HCT116 (cell line): Measurements from ENCODE around the gene FARSA. TPM values are rescaled to one million over a fixed set of nuclear protein-coding genes. Genes with fewer than 3 reads are reported as not detected.

Experiments
- ATAC-seq: fragments of 200-7000 bp; cut with Tn5 transposase; 2 replicates; pipeline ENCODE4 v1.9.1; 2020; ENCODE audit warnings: mild to moderate bottlenecking, moderate library complexity
- BruUV-seq: library from RNA; stranded (reverse); fragments of 400-500 nt; replicated peaks from 2 replicates; lab custom pipeline; 2021; lab: Mats Ljungman, UMichigan
- CTCF ChIA-PET: fragments of 300-600 bp; sonication (Branson Sonifier 250); formaldehyde crosslinking; loops from one replicate; lab custom pipeline; 2021; ENCODE audit warnings: antibody characterized with exemption; lab: Charles Lee
- POLR2A ChIA-PET: fragments of 300-600, 350-600 bp; sonication (Branson Sonifier 250); formaldehyde crosslinking; loops from one replicate; lab custom pipeline; 2021; ENCODE audit warnings: antibody characterized with exemption; lab: Charles Lee
- RAD21 ChIA-PET, 2 experiments: fragments of 300-600 bp; sonication (Branson Sonifier 250); formaldehyde crosslinking; loops; one replicate each; lab custom pipeline; 2023; ENCODE audit warnings: low total read pairs in 2 of 2; ENCODE audit not compliant: uncharacterized antibody in 2 of 2, unreplicated experiment in 2 of 2, low non-redundant PET in 1 of 2; lab: Charles Lee
- DNase-seq: peaks from one replicate; pipeline ENCODE4 v3.0.0-alpha.2; 2010; ENCODE audit warnings: low read depth, low spot score
- H2AFZ ChIP-seq: fragments of 200-600 bp; shearing (Covaris generic), sonication (generic); 2 replicates; pipeline ENCODE4 v1.6.1; 2017; ENCODE audit warnings: low read depth, mixed run types, mixed read lengths, antibody characterized with exemption, low read length; ENCODE audit not compliant: poor library complexity, severe bottlenecking
- H3K27ac ChIP-seq: 2 replicates; pipeline ENCODE4 v1.5.1; 2012; ENCODE audit warnings: low read depth, low read length
- H3K27me3 ChIP-seq: fragments of 200-600 bp; sonication (generic); 2 replicates; pipeline ENCODE4 v1.6.1; 2016; ENCODE audit warnings: mixed run types, low read length, mixed read lengths; ENCODE audit not compliant: insufficient read depth
- H3K36me3 ChIP-seq, 2 experiments: fragments of 200-500 bp in 1 of 2; fragments of 200-600 bp in 1 of 2; sonication (Bioruptor generic) in 1 of 2; sonication (generic) in 1 of 2; 2 replicates each; pipeline versions ENCODE4 v1.5.1 to v1.6.1; 2014 to 2016; ENCODE audit warnings: low read length in 2 of 2, inconsistent platforms in 1 of 2, mixed read lengths in 1 of 2, mixed run types in 1 of 2; ENCODE audit not compliant: insufficient read depth in 2 of 2, control insufficient read depth in 1 of 2
- H3K4me1 ChIP-seq, 2 experiments: fragments of 200-600 bp in 1 of 2; sonication (generic) in 1 of 2; 2 replicates each; pipeline versions ENCODE4 v1.5.1 to v1.6.1; 2012 to 2017; ENCODE audit warnings: low read length in 2 of 2, inconsistent platforms in 1 of 2, mild to moderate bottlenecking in 1 of 2, mixed read lengths in 1 of 2, mixed run types in 1 of 2, moderate library complexity in 1 of 2; ENCODE audit not compliant: insufficient read depth in 2 of 2, control insufficient read depth in 1 of 2
- H3K4me2 ChIP-seq: fragments of 200-600 bp; sonication (generic); 2 replicates; pipeline ENCODE4 v1.6.1; 2017; ENCODE audit warnings: mixed run types, low read length, mixed read lengths
- H3K4me3 ChIP-seq, 2 experiments: fragments of 200-600 bp in 1 of 2; sonication (generic) in 1 of 2; replicated peaks in 1 of 2; 2 replicates each; pipeline ENCODE4 v1.5.1; 2011 to 2016; ENCODE audit warnings: low read length in 2 of 2, control low read depth in 1 of 2, low read depth in 1 of 2, mild to moderate bottlenecking in 1 of 2, mixed read lengths in 1 of 2, mixed run types in 1 of 2
- H3K79me2 ChIP-seq: fragments of 200-600 bp; sonication (generic); 2 replicates; pipeline ENCODE4 v1.6.1; 2017; ENCODE audit warnings: mild to moderate bottlenecking, mixed run types, low read length, moderate library complexity, mixed read lengths; ENCODE audit not compliant: insufficient read depth
- H3K9ac ChIP-seq: fragments of 200-600 bp; sonication (generic); 2 replicates; pipeline ENCODE4 v1.6.1; 2016; ENCODE audit warnings: low read length, mixed read lengths
- H3K9me2 ChIP-seq: fragments of 200-600 bp; sonication (generic), shearing (Covaris generic); 2 replicates; pipeline ENCODE4 v1.6.1; 2017; ENCODE audit warnings: mixed run types, mild to moderate bottlenecking, moderate library complexity; ENCODE audit not compliant: insufficient read depth
- H3K9me3 ChIP-seq, 2 experiments: fragments of 200-500 bp in 1 of 2; fragments of 200-600 bp in 1 of 2; sonication (Bioruptor generic) in 1 of 2; sonication (generic) in 1 of 2; 2 replicates each; pipeline ENCODE4 v1.6.1; 2014 to 2017; ENCODE audit warnings: low read length in 2 of 2, mixed read lengths in 2 of 2, inconsistent platforms in 1 of 2, low read depth in 1 of 2, mild to moderate bottlenecking in 1 of 2, mixed run types in 1 of 2, moderate library complexity in 1 of 2; ENCODE audit not compliant: control insufficient read depth in 1 of 2, insufficient read depth in 1 of 2
- H4K20me1 ChIP-seq: fragments of 200-600 bp; sonication (generic), shearing (Covaris generic); 2 replicates; pipeline ENCODE4 v1.6.1; 2017; ENCODE audit warnings: mixed run types, mild to moderate bottlenecking, moderate library complexity; ENCODE audit not compliant: insufficient read depth
- CBX3 ChIP-seq: IDR thresholded peaks from 2 replicates; pipeline ENCODE4 v1.6.1; 2012; ENCODE audit warnings: low read depth
- EGR1 ChIP-seq: IDR thresholded peaks from 2 replicates; pipeline ENCODE4 v1.6.1; 2012; ENCODE audit warnings: low read depth
- EZH2 ChIP-seq: fragments of 200-600 bp; sonication (generic); IDR thresholded peaks from 2 replicates; pipeline ENCODE4 v1.6.1; 2017; ENCODE audit warnings: antibody characterized with exemption, mixed run types
- EZH2phosphoT487 ChIP-seq: fragments of 200-600 bp; IDR thresholded peaks from 2 replicates; pipeline ENCODE4 v1.6.1; 2018; ENCODE audit warnings: antibody characterized with exemption, borderline replicate concordance
- FOSL1 ChIP-seq: IDR thresholded peaks from 2 replicates; pipeline ENCODE4 v1.6.1; 2012; ENCODE audit warnings: low read depth
- JUND ChIP-seq: IDR thresholded peaks from 2 replicates; pipeline ENCODE4 v1.6.1; 2012
- POLR2A ChIP-seq: IDR thresholded peaks from 2 replicates; pipeline ENCODE4 v1.7.0; 2011; ENCODE audit warnings: borderline replicate concordance; ENCODE audit not compliant: insufficient read depth, insufficient read length; ENCODE audit errors: extremely low read depth
- RAD21 ChIP-seq: IDR thresholded peaks from 2 replicates; pipeline ENCODE4 v1.6.1; 2012; ENCODE audit warnings: low read depth, mild to moderate bottlenecking
- SIN3A ChIP-seq: IDR thresholded peaks from 2 replicates; pipeline ENCODE4 v1.6.1; 2012; ENCODE audit warnings: low read depth
- SRF ChIP-seq: IDR thresholded peaks from 2 replicates; pipeline ENCODE4 v1.6.1; 2012; ENCODE audit warnings: low read depth
- YY1 ChIP-seq: IDR thresholded peaks from 2 replicates; pipeline ENCODE4 v1.6.1; 2011; ENCODE audit warnings: low read length, low read depth, moderate library complexity, mild to moderate bottlenecking; ENCODE audit not compliant: insufficient replicate concordance; ENCODE audit errors: extremely low read depth
- ZNF274 ChIP-seq: fragments of 200-500 bp; sonication (Bioruptor generic); IDR thresholded peaks from 2 replicates; pipeline ENCODE4 v1.6.1; 2014; ENCODE audit warnings: mild to moderate bottlenecking, low read depth, low read length, inconsistent platforms
- intact Hi-C: fragments of 100-400 bp; cut with micrococcal nuclease; formaldehyde crosslinking; loops from 2 replicates; pipeline ENCODE4 v1.10.0; 2022
- total RNA-seq: library from RNA; stranded (reverse); gene quantifications from one replicate; pipeline ENCODE4 v1.2.1, GENCODE V29; 2021; ENCODE audit not compliant: unreplicated experiment
- TF ChIP-seq, protein P1 (sequence below), 3 experiments: fragments of 200-600 bp in 1 of 3; sonication (generic) in 1 of 3; IDR thresholded peaks in 2 of 3; conservative IDR thresholded peaks in 1 of 3; 2 replicates each; pipeline ENCODE4 v1.5.1; 2012 to 2017; ENCODE audit warnings: low read depth in 2 of 3, low read length in 2 of 3, antibody characterized with exemption in 1 of 3, borderline replicate concordance in 1 of 3, control low read depth in 1 of 3, mild to moderate bottlenecking in 1 of 3, mixed read lengths in 1 of 3, mixed run types in 1 of 3, moderate library complexity in 1 of 3; ENCODE audit not compliant: insufficient read depth in 1 of 3
- TF ChIP-seq, protein P2 (sequence below): IDR thresholded peaks from 2 replicates; pipeline ENCODE4 v1.6.1; 2011; ENCODE audit warnings: mild to moderate bottlenecking, low read length, moderate library complexity; ENCODE audit not compliant: insufficient replicate concordance; ENCODE audit errors: extremely low read depth

The FARSA gene
- total RNA-seq, 1 experiment from 2014 or later = 129 TPM

DNA sequence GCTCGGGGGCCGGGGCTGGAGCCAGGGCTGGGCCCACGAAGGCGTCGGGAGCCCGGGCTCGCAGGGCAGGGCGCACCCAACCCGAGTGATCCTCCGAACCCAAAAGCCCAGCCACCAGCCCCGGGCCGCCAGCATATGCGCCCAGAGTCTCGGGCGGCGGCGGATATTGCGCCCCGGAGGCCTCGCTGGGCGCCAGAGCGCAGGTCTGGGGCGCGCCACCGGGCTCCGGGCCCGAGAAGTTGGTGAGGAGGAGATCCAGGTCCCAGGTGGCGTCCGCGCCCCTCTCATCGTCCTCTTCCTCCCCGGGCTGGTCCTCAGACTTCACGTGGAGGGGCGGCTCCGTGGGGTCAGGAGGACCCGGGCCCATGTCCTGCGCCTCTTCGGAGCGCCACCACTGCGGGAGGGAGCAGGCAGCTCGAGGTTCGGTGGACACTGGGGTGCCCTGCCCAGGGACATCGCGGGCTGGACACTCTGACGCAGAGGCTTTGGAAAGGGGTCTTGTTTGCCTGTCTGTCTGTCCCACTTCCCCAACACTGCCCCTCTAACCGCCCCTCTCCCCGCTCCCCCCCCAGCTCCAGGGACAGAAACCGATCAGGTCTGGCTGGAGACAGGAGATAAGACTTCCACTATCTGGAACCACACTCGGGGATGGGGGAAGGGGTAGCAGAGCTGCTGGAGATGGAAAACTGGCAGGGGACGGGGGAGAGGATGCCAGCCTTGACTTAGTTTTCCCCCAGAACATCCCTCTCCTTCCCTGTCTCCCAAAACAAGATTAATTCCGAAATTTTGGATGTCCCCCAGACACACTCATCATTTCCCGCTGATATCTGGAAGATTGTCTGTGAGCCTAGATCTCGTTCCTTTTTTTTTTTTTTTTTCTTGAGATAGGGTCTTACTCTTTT lies 47.5 kb downstream of the FARSA start (continued):
- TF ChIP-seq SRF (no peak), YY1 (no peak)

DNA sequence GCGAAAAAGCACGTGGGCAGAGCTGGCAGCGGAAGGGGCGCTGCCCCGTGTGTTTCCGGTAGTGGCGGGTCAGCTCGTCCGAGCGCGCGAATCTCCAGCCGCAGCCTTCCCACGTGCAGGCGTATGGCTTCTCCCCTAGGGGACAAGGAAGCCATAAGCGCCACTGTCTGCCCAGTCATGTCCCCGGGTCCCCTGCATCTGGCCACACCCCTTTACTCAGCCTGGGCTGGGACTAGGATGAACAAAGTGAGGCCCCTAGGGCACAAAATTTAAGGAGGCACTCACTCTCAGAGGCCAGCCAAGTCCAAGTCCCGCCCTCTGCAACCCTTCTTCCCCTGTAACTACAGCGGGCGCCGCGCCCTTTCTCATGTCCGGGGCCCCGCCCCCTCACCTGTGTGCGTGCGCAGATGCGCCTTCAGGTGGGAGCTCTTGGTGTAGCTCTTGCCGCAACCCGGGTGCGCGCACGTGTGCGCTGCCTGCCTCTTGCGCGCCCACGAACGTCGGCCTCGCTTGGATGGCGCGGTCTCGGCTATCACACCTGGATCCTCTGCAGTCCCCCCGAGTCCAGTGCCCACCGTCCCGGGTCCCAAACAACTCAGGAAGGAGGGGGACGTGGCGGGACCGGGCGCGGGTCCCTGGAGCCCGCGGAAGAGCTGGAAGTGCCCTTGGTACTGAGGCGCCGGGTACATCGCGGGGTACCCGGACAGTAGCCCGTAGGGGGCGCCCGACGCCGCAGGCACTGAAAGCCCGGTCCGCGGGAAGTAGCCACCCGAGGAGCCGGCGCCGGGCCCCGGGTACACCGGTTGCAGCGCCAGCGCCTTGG lies 48.4 kb downstream of the FARSA start:
- no peaks in the 10 kb centered on the region for H4K20me1 ChIP-seq
- no peaks in the 10 kb centered on the region for H3K27me3 ChIP-seq
- H3K79me2 ChIP-seq = no peaks in the 10 kb centered on the region
- no TSS peak for BruUV-seq
- peaks cover 5 to 15% of the 10 kb centered on the region in 2 experiments; a peak in 3 of 4 replicates for H3K4me1 ChIP-seq
- RAD21 ChIA-PET = no interaction called here
- H3K4me2 ChIP-seq = no peak overlapping the region
- no peak overlapping the region for H3K27ac ChIP-seq
- TF ChIP-seq, protein P1, sequence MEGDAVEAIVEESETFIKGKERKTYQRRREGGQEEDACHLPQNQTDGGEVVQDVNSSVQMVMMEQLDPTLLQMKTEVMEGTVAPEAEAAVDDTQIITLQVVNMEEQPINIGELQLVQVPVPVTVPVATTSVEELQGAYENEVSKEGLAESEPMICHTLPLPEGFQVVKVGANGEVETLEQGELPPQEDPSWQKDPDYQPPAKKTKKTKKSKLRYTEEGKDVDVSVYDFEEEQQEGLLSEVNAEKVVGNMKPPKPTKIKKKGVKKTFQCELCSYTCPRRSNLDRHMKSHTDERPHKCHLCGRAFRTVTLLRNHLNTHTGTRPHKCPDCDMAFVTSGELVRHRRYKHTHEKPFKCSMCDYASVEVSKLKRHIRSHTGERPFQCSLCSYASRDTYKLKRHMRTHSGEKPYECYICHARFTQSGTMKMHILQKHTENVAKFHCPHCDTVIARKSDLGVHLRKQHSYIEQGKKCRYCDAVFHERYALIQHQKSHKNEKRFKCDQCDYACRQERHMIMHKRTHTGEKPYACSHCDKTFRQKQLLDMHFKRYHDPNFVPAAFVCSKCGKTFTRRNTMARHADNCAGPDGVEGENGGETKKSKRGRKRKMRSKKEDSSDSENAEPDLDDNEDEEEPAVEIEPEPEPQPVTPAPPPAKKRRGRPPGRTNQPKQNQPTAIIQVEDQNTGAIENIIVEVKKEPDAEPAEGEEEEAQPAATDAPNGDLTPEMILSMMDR (IDR thresholded peaks at IDR 0.05 in 2 of 3, conservative IDR thresholded peaks at IDR 0.05 in 1 of 3; ENCODE audit: borderline replicate concordance in 1 of 3, insufficient read depth in 1 of 3, low read depth in 2 of 3, low read length in 2 of 3) = no peak
- TF ChIP-seq RAD21 (no peak), EGR1 (no peak), SIN3A (no peak), SRF (no peak), CBX3 (no peak), JUND (no peak), EZH2 (no peak), POLR2A (no peak), FOSL1 (no peak), EZH2phosphoT487 (no peak), ZNF274 (no peak)
- TF ChIP-seq, protein P2, sequence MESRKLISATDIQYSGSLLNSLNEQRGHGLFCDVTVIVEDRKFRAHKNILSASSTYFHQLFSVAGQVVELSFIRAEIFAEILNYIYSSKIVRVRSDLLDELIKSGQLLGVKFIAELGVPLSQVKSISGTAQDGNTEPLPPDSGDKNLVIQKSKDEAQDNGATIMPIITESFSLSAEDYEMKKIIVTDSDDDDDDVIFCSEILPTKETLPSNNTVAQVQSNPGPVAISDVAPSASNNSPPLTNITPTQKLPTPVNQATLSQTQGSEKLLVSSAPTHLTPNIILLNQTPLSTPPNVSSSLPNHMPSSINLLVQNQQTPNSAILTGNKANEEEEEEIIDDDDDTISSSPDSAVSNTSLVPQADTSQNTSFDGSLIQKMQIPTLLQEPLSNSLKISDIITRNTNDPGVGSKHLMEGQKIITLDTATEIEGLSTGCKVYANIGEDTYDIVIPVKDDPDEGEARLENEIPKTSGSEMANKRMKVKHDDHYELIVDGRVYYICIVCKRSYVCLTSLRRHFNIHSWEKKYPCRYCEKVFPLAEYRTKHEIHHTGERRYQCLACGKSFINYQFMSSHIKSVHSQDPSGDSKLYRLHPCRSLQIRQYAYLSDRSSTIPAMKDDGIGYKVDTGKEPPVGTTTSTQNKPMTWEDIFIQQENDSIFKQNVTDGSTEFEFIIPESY = no peak
- DNase-seq = no peak
- CTCF ChIA-PET = no interaction called here
- no peak overlapping the region for H3K9ac ChIP-seq
- H3K9me2 ChIP-seq = no peaks in the 10 kb centered on the region
- POLR2A ChIA-PET = no interaction called here
- no peak overlapping the region for H2AFZ ChIP-seq
- no peak overlapping the region for H3K4me3 ChIP-seq
- H3K9me3 ChIP-seq = peaks cover 0 to 14% of the 10 kb centered on the region in 2 experiments; a peak in 2 of 4 replicates
- no peak for ATAC-seq
- intact Hi-C loops = no loop called here
- no peaks in the 10 kb centered on the region for H3K36me3 ChIP-seq
